DOHH2 (cell line): Measurements from ENCODE around the gene OR1S2.

Experiments used
- EZH2phosphoT487 ChIP-seq: fragments of 200-600 bp; sonication (generic); IDR thresholded peaks from 2 replicates; pipeline ENCODE4 v1.6.1; 2017; ENCODE audit warnings: borderline replicate concordance, mild to moderate bottlenecking, antibody characterized with exemption, low read length, moderate library complexity, mixed read lengths
- TF ChIP-seq, protein P1 (sequence below): fragments of 200-600 bp; sonication (generic); IDR thresholded peaks from one replicate; pipeline ENCODE4 v1.5.1; 2014; ENCODE audit warnings: antibody characterized with exemption, mild to moderate bottlenecking, low read depth, low read length; ENCODE audit not compliant: poor library complexity, severe bottlenecking

GRCh38 chr11:58195939-58196338, 8.0 kb downstream of the OR1S2 start:
- TF ChIP-seq, protein P1, sequence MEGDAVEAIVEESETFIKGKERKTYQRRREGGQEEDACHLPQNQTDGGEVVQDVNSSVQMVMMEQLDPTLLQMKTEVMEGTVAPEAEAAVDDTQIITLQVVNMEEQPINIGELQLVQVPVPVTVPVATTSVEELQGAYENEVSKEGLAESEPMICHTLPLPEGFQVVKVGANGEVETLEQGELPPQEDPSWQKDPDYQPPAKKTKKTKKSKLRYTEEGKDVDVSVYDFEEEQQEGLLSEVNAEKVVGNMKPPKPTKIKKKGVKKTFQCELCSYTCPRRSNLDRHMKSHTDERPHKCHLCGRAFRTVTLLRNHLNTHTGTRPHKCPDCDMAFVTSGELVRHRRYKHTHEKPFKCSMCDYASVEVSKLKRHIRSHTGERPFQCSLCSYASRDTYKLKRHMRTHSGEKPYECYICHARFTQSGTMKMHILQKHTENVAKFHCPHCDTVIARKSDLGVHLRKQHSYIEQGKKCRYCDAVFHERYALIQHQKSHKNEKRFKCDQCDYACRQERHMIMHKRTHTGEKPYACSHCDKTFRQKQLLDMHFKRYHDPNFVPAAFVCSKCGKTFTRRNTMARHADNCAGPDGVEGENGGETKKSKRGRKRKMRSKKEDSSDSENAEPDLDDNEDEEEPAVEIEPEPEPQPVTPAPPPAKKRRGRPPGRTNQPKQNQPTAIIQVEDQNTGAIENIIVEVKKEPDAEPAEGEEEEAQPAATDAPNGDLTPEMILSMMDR: no peak
- no peak for TF ChIP-seq EZH2phosphoT487
